Urinary bladder (tissue), 4 donors: ENCODE data around the gene HDAC8. TPM values are rescaled to one million over a fixed set of nuclear protein-coding genes. Genes with fewer than 3 reads are reported as not detected.
A peak's percentile ranks its signal among the peaks of the same experiment; 100 is the strongest.

Source experiments
- DNase-seq: peaks from one replicate; pipeline ENCODE4 v3.0.0-alpha.2; 2015; ENCODE audit errors: extremely low spot score
- H3K27ac ChIP-seq: one replicate; pipeline ENCODE4 v1.5.1; 2013; ENCODE audit warnings: low read depth, mild to moderate bottlenecking, moderate library complexity
- H3K36me3 ChIP-seq: one replicate; pipeline ENCODE4 v1.6.1; 2013; ENCODE audit warnings: mild to moderate bottlenecking, moderate library complexity; ENCODE audit not compliant: insufficient read depth
- H3K4me1 ChIP-seq: one replicate; pipeline ENCODE4 v1.6.1; 2013; ENCODE audit warnings: mild to moderate bottlenecking, moderate library complexity; ENCODE audit not compliant: insufficient read depth
- H3K4me3 ChIP-seq: one replicate; pipeline ENCODE4 v1.5.1; 2013; ENCODE audit warnings: low read depth, low read length
- WGBS: extraction: QIAGEN DNeasy Blood & Tissue Kit; methylation state at CpG from one replicate; pipeline ENCODE4 v1.1.7; 2013; 5-methylcytosine and 5-hydroxymethylcytosine counted together
- polyA plus RNA-seq: library from polyadenylated mRNA; stranded (reverse); fragments of 200-250 nt; gene quantifications from one replicate; pipeline ENCODE4 v1.2.3, GENCODE V29; 2013
- total RNA-seq: library from RNA; depleted of rRNA; stranded (reverse); fragments of >200 nt; gene quantifications from one replicate; pipeline ENCODE4 v1.2.3, GENCODE V29; 2014
- donor health status: healthy with polysubstance abuse.
- donor health status: healthy.

HDAC8 gene
- total and polyA plus RNA-seq, 2 donors: 19.7 to 67.9 TPM

DNA sequence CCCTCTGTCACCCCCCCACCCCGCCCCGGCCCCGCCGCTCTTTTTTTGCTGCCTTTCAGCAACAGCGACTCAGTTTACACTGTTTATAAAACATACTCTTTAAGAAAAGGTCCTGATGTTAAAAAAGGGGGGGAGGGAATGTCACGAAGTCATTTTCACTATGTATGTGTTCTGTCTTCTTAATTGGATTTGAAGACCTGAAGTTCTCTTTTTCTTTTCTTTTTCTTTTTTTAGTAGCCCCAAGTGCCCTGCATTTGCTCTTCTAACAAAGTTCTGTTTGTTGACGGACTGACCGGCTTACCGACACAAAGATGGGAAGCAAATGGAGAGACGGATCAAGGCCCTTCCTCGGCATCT is 264.5 kb downstream of the HDAC8 start:
- Histone ChIP-seq H3K36me3 (no peaks in the 10 kb centered on the region), H3K27ac (no peak overlapping the region), H3K4me3 (no peak overlapping the region), H3K4me1 (peaks cover 2% of the 10 kb centered on the region)
- DNase-seq: no peak
- WGBS: 11% methylated on average over 11 of the region's 11 CpGs

DNA sequence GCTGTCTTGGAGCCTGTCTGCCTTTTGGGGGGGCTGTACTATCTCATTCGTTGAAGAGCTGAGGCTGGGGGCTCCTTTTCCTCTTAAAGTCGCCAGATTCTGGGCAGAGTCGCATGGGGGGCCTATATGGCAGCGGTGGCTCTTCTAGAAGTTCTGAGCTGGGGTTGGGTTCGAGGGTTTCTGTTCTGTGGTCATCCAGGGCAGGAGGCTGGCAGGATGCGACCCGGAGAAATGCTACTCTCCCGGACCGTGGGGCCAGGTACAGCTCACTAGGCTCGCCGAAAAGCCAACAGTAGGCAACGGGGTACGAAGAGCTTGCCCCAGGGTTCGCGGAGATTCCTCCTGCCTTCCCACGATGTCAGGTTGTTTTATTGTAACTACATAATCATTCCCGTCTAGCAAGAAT is 265.0 kb downstream of the HDAC8 start:
- WGBS: 9% methylated on average over 17 of the region's 17 CpGs
- DNase-seq: no peak
- Histone ChIP-seq H3K36me3 (no peaks in the 10 kb centered on the region), H3K4me3 (peak overlapping the region; percentile 67), H3K27ac (no peak overlapping the region), H3K4me1 (peaks cover 2% of the 10 kb centered on the region)

DNA sequence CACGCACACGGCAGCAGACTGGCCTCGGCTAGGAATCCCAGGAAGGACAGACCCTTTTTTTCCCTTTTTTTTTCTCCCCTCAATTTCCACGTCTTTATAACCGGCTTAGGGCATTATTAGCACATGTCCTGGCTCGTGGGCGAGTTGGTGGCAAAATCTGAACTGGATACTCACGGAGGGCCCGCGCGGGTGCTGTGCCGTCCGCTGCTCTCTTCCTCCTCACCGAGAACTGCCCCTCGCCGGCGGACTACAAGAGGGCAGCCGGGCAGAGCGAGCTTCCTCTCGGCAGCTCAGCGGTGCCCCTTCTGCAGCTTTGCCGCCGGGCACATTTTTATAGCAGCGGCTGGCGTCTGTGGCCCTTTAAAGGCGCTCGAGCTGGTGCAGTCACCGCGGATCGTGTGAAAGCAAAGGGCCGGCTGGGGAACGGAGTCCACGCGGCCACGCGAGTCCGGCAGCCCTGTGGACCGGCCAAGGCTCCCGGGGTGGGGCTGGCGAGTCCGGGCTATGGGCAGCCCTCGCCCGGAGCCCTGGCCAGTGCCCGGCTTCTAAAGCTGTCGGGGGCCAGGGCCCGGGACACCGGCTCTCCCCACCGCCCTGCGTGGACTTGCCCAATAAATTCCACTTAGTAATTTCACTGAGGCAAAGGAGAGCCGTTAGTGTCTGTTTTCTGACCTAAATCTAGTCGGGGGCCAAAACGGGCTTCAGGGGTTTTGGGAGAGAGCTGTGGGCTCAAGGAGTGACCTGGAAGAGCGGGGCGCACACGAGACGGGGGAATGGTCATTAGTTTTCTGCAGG is 265.6 kb downstream of the HDAC8 start:
- 2% methylated on average over 56 of the region's 56 CpGs for WGBS
- DNase-seq: peak; percentile 51
- no peaks in the 10 kb centered on the region for H3K36me3 ChIP-seq
- peaks cover 2% of the 10 kb centered on the region for H3K4me1 ChIP-seq
- no peak overlapping the region for H3K27ac ChIP-seq
- peak overlapping the region; percentile 67 for H3K4me3 ChIP-seq

DNA sequence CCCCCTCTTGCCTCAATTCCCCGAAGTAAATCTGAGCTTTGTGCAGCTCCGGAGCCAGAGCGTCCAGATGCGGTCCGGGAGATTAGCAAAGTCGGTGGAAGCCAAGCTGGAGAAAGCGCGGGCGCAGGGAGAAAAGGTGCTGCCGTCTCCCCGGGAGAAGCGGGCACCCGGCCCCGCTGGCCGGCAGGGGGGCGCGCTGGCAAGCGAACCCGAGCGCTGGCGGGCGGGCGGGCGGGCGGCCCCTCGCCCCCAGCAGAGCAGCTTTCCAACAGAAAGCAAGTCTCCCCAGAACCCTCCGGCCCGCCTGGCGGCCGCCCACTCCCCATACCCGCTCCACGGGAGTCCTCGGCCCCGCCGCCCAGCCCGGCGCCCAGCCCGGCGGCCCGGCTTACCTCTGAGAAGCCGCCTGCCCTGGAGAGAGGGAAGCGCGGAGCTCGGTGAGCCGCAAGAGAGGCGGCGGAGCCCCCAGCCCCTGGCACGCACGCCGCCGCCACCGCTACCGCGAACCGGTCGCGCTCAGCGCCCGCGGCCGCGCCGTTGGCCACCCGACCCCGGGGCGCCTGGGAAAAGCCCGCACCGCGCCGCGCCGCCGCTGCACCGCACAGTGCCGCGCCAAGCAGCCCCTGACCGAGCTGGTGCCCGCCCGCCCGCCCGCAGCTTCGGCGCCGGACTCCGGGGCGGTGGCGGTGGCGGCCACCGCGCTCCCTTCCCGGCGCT is 266.4 kb downstream of the HDAC8 start:
- no peak overlapping the region for H3K27ac ChIP-seq
- peaks cover 2% of the 10 kb centered on the region for H3K4me1 ChIP-seq
- under 1% methylated on average over 77 of the region's 92 CpGs for WGBS

DNA sequence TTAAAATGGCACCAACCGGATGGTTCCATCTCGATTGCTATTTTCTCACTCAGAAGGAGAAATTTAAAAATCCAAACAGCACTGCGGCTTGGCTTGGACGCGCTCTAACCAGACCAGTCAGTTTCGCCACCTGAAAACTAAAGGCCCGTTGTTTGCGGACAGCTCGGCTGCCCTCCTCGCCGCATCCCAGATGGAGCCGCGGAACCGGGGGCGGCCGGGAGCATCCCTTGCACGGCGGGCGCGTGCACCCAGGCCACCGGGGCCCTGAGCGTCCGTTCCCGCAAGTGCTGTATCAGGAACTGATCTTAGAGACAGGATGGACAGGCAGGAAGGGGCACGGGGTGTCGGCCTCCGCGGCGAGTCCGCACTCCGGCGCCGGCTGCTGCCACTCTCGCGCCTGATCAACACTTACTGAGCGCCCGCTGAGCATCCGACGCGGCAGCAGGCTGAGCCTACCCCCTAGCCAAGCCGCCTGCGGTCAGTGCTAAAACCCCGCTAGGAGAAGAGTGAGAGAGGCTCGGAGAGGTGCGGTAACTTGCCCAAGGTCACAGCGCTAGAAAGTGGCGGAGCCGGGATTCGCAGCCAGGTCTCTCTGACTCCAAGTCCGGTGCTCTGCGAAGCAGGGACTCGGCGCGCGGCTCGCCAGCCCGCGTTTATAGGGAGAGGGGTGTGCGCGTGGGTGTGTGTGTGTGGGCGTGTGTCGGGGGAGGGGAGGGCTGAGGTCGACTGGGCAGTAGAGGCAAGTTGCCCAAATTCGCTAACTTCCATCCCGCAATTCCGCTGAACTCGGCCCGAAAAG is 267.2 kb downstream of the HDAC8 start, which contains the start of gene CITED1:
CITED1 (minus strand) TSS at position 629 of the 799 bp plus-strand sequence. CDS start 3,045 bp downstream, outside the sequence.
- Histone ChIP-seq H3K27ac (no peak within 1 kb of the TSS), H3K36me3 (no peaks in the 10 kb centered on the region), H3K4me1 (peaks cover 2% of the 10 kb centered on the region), H3K4me3 (peak within 1 kb of the TSS; percentile 67)
- DNase-seq: no peak
- WGBS: under 1% methylated on average over 68 of the region's 68 CpGs

More for the DNA sequence above, 266.4 kb downstream of the HDAC8 start:
- peak overlapping the region; percentile 67 for H3K4me3 ChIP-seq
- no peak for DNase-seq
- H3K36me3 ChIP-seq: no peaks in the 10 kb centered on the region

DNA sequence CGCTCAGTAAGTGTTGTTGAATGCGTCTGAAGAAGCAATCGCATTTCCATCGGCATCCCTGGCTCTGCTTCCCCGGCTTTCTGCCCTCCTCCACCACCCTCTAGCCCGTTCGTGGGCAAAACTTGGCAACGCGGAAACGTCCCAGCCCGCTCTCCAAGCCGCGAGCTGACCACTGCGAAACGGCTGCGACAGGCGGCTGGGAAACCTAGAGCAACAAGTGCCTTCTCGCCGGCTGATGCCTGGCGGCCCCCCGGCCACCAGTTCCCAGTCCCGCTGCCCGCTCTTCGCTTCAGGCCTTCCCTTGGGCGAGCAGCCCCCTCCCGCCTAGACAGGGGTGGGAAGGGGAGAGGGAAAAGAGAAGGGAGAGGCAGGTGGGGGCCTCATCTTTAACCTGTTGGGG is 267.8 kb downstream of the HDAC8 start:
- Histone ChIP-seq H3K36me3 (no peaks in the 10 kb centered on the region), H3K4me3 (no peak overlapping the region), H3K4me1 (peaks cover 2% of the 10 kb centered on the region), H3K27ac (no peak overlapping the region)
- no peak for DNase-seq
- WGBS: 4% methylated on average over 26 of the region's 26 CpGs

DNA sequence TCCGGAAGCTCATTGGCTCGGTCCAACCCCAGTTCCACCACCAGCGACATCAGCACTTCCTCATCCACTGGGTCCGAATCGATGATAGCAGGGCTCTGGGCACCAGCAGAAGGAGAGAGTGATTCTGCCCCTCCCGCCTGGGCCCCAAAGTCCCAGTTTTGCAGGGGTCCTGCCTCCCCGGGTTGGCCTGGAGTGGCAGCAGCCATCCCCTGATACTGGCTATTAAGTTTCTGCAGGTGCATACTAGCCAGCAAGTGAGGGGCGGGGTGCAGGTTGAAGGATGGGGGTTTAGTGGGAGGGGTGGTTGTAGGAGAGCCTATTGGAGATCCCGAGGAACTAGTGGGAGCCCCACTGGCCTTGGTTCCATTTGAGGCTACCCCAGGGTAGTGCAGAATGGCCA is 270.9 kb downstream of the HDAC8 start:
- peaks cover 2% of the 10 kb centered on the region for H3K4me1 ChIP-seq
- 95% methylated on average over 9 of the region's 9 CpGs for WGBS
- DNase-seq: no peak
- H3K36me3 ChIP-seq: no peaks in the 10 kb centered on the region
- no peak overlapping the region for H3K4me3 ChIP-seq
- H3K27ac ChIP-seq: no peak overlapping the region

DNA sequence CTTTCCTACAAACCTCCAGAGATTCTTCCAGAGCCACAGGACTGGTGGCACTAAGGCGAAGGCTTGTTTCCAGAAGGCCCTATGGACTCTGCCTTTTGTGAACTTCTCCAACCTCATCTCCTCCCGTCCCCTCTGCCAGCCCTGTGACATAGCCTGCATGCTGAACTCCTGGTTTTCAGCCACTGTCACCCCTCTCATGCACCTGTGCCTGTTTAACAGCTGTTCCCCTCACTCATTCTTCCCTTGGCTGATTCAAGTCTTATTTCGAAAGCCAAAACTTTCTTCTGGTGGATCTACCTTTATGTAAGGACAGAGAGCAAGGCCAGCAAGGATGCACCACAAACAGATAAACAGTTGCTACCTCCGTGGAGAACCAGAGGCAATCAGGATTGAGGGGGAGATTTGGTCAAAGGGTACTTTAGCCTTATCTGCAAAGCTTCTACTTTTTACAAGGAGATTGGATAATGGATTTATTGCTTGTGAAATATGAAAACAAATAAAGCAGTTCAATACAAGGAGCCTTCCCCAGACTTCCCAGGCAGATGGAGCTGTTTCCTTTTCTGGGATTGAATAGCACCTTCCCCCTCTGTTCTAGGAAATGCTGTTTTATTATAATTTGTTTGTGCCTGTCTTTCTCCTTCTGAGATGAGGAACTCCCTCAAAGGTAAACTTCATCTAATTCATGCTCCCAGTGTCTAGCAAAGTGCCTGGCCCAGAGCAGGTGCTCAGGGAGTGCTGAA is 272.6 kb downstream of the HDAC8 start:
- WGBS: 82% methylated on average over 4 of the region's 4 CpGs
- Histone ChIP-seq H3K27ac (no peak overlapping the region), H3K36me3 (no peaks in the 10 kb centered on the region), H3K4me3 (no peak overlapping the region), H3K4me1 (no peaks in the 10 kb centered on the region)
- DNase-seq: no peak

DNA sequence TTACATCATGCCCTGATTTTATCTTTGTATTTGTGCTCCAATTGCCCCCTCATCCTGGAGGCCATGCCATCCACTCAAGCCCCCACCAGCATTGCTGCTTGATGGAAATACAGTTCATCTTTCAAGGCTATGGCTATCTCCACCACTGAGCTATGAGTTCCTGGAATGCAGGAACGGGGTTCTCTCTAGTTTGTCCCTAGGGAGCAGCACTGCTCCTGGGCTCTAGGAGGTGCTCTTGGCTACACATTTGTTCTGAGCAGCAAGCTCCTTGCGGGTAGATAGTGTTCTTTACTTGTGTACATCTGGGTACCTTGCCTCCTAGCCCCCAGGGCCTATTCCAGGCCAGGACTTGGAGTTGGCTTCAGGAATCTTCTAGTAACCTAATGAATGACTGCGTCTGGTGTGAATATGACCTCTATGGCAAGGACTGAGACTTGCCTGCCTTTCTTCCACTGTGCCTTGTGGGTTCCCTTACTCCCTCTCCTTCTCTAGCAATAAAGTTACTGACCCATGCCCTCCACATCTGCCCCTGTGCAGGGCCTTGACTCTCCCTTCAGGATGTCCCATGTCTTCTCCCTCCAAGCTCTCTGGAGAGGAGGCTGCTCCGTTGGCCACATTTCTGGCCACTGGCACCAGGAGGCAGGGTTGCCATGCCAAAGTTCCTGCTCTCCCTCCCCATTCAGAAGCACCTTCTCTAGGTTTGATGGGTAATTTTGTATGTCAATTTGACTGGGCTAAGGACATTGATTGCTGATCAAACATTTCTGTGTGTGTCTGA is 274.5 kb downstream of the HDAC8 start:
- WGBS: 44% methylated on average over 4 of the region's 4 CpGs

DNA sequence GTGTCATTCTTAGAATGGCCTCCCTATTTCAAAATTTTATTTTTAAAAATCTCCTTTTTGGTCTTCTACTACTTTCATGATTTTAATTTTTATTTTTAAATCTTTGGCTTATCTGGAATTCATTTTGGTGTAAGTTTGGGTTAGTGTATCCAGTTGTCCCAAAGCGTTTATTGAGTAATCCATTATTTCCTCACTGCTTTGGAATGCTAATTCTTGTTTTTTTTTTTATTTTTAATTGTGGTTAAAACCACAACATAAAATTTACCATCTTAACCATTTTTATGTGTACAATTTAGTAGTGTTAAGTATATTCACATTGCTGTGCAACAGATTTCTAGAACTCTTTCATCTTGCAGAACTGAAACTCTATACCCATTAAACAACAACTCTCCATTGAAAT is 275.7 kb downstream of the HDAC8 start:
- Histone ChIP-seq H3K4me3 (no peak overlapping the region), H3K36me3 (no peaks in the 10 kb centered on the region), H3K4me1 (no peaks in the 10 kb centered on the region), H3K27ac (no peak overlapping the region)
- WGBS: 72% methylated on average over 1 of the region's 1 CpG
- no peak for DNase-seq

More for the DNA sequence above, 274.5 kb downstream of the HDAC8 start:
- DNase-seq: no peak
- no peaks in the 10 kb centered on the region for H3K4me1 ChIP-seq
- no peak overlapping the region for H3K4me3 ChIP-seq
- no peaks in the 10 kb centered on the region for H3K36me3 ChIP-seq
- H3K27ac ChIP-seq: no peak overlapping the region

DNA sequence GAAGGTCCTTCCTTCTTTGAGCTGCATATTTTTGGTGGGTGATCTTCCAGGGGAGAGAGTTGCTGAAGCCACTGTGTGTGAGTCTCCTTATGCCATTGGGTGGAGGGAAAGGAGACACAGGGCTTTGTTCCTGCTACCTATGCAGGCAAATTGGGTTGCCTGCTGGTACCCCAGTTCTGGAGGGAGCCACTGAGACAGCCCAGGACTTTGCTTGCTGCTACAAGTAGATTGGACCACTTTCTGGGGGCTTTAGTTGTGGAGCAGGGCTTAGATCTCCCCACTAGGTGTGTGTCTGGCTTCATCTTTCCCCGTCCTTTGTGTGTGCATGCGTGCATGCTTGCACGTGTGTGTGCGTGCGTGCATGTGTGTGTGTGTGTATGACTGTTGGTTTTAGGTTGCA is 276.9 kb downstream of the HDAC8 start:
- DNase-seq: no peak
- H3K4me1 ChIP-seq: no peaks in the 10 kb centered on the region
- 86% methylated on average over 5 of the region's 5 CpGs for WGBS
- H3K27ac ChIP-seq: no peak overlapping the region
- H3K36me3 ChIP-seq: no peaks in the 10 kb centered on the region
- H3K4me3 ChIP-seq: no peak overlapping the region

DNA sequence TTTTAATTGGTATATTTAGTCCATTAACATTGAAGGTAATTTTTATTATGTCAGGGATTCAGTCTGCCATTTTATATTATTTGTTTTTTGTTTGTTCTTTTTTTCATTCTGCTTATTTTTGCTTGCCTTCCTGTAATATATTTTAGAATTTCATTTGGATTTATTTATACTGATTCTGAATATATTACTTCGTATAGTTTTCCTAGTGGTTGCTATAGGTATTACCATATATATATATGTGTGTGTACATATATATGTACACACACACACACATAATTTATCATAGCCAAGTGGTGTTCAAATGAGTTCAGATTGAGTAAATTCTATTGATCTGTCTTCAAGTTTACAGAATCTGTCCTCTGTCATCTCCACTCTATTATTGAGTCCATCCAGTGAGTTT is 278.1 kb downstream of the HDAC8 start:
- no peak for DNase-seq
- 45% methylated on average over 1 of the region's 1 CpG for WGBS
- H3K36me3 ChIP-seq: no peaks in the 10 kb centered on the region
- no peak overlapping the region for H3K27ac ChIP-seq
- H3K4me1 ChIP-seq: no peaks in the 10 kb centered on the region
- no peak overlapping the region for H3K4me3 ChIP-seq
